Mucosa of rectum (tissue), 2 donors: ENCODE measurements around the gene PRICKLE3.
"Not testable (repeated sequence)": the region's sequence is repeated elsewhere in the genome, so short reads cannot be mapped to it uniquely, and the experiment has no call there.

Source experiments
- H3K27ac ChIP-seq, 2 donors: one replicate each; pipeline ENCODE4 v1.7.0; 2013; ENCODE audit warnings: inconsistent platforms in 2 of 2, low read depth in 2 of 2, low read length in 2 of 2
- H3K27me3 ChIP-seq, 2 donors: one replicate each; pipeline ENCODE4 v1.7.0; 2013; ENCODE audit warnings: low read length in 2 of 2; ENCODE audit not compliant: control insufficient read depth in 2 of 2, insufficient read depth in 2 of 2
- H3K36me3 ChIP-seq, 2 donors: one replicate each; pipeline ENCODE4 v1.7.0; 2013; ENCODE audit warnings: low read length in 2 of 2; ENCODE audit not compliant: control insufficient read depth in 2 of 2, insufficient read depth in 2 of 2
- H3K4me1 ChIP-seq, 2 donors: one replicate each; pipeline ENCODE4 v1.7.0; 2013; ENCODE audit warnings: low read length in 2 of 2, mild to moderate bottlenecking in 1 of 2; ENCODE audit not compliant: control insufficient read depth in 2 of 2, insufficient read depth in 2 of 2
- H3K4me3 ChIP-seq, 2 donors: one replicate each; pipeline ENCODE4 v1.7.0; 2013; ENCODE audit warnings: low read length in 2 of 2
- H3K9ac ChIP-seq, 2 donors: one replicate each; pipeline ENCODE4 v1.7.0; 2013; ENCODE audit warnings: low read length in 2 of 2, low read depth in 1 of 2, mild to moderate bottlenecking in 1 of 2
- H3K9me3 ChIP-seq, 2 donors: one replicate each; pipeline ENCODE4 v1.7.0; 2013; ENCODE audit warnings: low read length in 2 of 2; ENCODE audit not compliant: control insufficient read depth in 2 of 2
- donor health status: healthy.
- donor health status: Normal muscosa, but diverticular disease.

The PRICKLE3 gene

DNA sequence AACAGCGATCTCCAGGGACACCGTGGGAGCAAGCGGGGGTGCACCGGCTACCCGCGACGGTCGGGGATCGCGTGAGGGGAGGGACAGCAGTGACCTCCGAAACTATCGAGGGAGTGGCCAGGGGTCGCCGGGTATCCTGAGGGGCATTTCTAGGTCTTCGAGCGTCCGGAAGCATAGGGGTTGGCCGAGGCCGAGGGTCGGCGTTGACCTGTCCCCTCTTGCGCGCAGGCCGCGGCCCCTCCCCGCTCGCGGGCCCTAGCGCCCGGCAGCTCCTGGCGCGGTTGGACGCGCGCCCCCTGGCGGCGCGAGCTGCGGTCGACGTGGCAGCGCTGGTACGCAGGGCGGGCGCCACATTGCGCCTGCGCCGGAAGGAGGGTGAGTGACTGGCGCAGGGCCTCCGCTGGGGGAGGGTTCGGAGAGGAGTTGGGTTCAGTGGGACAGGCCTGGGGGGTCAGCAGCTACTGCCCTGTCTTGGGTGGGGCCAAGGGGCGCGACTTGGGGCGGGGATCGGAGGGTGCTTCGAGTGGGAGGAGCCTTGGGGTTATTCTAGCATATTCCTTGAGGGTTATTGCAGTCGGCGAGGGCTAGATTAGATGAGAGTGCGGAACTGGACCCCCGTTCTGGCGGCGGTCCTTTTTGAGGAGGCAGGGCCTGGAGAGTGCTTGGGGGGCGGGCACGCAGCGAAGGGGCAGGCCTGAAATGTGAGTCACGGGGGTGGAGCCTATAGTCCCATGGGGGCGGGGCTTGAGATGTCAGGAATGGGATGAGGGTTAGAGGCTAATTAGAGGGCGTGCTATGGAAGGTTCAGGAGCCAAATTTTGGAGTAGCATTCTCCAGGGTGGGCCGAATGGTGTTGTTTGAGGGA, 22.4 kb downstream of the PRICKLE3 start:
- H3K9me3 ChIP-seq: no peaks in the 10 kb centered on the region
- H3K27me3 ChIP-seq: no peaks in the 10 kb centered on the region
- no peaks in the 10 kb centered on the region for H3K36me3 ChIP-seq
- peak overlapping the region; percentile 56 to 81 for H3K9ac ChIP-seq
- H3K27ac ChIP-seq: peak overlapping the region; percentile 92
- peak overlapping the region; percentile 64 for H3K4me3 ChIP-seq
- H3K4me1 ChIP-seq: peaks cover 8 to 23% of the 10 kb centered on the region in 2 donors

DNA sequence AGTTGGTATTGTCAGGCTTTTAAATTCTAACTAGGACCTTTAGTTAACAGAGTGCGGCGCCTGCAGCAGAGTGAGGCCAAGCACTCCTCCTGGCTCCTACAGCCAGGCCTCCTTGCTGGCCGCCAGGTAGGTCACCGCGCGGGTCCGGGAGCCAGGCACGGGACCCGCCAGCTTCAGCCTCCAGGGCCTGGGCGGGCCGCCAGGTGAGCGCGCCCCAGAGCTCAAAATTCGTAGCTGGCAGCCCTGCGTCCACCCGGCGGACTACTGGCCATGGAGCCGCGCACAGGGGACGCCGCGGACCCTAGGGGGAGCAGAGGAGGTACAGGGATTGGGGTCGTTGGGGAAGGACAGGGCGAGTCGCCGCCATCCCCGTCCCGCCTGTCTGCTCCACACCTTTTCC, 23.6 kb downstream of the PRICKLE3 start, which contains the start of gene MAGIX:
MAGIX (plus strand) TSS at position 139 of the 400 bp plus-strand sequence; CDS start at position 271, 132 bp downstream.
- Histone ChIP-seq H3K27ac (peak within 1 kb of the TSS; percentile 92), H3K4me1 (peaks cover 8 to 23% of the 10 kb centered on the region in 2 donors), H3K9ac (peak within 1 kb of the TSS; percentile 56 to 81)

DNA sequence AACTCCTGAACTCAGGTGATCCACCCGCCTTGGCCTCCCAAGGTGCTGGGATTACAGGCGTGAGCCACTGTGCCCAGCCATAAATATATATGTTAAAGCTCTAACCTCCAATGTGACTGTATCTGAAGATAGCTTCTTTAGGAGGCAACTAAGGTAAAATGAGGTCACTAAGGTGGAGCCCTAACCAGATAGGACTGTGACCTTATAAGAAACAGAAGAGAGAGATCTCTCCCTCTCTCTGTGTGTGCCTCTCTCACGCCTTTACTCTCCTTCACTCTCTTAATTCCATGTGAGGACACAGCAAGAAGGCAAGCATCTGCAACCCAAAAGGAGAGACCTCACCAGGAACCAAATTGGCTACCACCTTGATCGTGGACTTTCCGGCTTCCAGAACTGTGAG, 24.5 kb downstream of the PRICKLE3 start:
- Histone ChIP-seq H3K9ac (no peak overlapping the region), H3K4me3 (no peak overlapping the region), H3K4me1 (peaks cover 5 to 14% of the 10 kb centered on the region in 2 donors), H3K27me3 (no peaks in the 10 kb centered on the region), H3K27ac (peak overlapping the region; percentile 40 to 57), H3K36me3 (no peaks in the 10 kb centered on the region), H3K9me3 (no peaks in the 10 kb centered on the region)

More for the DNA sequence above, 23.6 kb downstream of the PRICKLE3 start, which contains the start of gene MAGIX:
- Histone ChIP-seq H3K27me3 (no peaks in the 10 kb centered on the region), H3K4me3 (peak within 1 kb of the TSS; percentile 64), H3K36me3 (no peaks in the 10 kb centered on the region), H3K9me3 (no peaks in the 10 kb centered on the region)

DNA sequence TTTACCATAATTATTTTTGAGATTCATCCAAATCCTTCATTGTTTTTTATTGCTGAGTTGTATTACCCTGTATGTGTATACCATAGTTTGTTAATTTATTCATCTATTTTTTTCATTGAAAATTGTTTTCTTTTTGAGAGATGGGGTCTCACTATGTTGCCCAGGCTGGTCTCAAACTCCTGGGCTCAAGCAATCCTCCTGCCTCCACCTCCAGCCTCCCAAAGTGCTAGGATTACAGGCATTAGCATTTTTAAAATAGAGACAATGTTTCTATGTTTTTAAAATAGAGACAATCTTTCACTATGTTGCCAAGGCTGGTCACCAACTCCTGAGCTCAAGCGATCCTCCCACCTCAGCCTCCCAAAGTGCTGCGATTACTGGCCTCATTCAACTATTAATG, 25.3 kb downstream of the PRICKLE3 start:
- Histone ChIP-seq H3K27me3 (no peaks in the 10 kb centered on the region), H3K36me3 (no peaks in the 10 kb centered on the region), H3K9me3 (no peaks in the 10 kb centered on the region), H3K4me1 (peaks cover 5 to 12% of the 10 kb centered on the region in 2 donors), H3K27ac (no peak overlapping the region), H3K9ac (no peak overlapping the region), H3K4me3 (no peak overlapping the region)

DNA sequence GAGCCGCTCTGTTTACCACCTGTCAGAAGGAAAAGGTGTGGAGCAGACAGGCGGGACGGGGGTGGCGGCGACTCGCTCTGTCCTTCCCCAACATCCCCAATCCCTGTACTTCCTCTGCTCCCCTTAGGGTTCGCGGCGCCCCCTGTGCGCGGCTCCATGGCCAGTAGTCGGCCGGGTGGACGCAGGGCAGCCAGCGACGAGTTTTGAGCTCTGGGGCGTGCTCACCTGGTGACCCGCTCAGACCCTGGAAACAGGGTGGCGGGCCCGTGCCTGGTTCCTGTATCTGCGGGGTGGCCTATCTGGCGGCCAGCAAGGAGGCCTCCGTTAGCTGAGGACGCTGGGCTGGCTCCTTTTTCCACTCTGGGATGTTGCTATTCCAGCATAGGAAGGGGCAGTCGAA, 29.0 kb downstream of the PRICKLE3 start:
- Histone ChIP-seq H3K4me3 (no peak overlapping the region), H3K27ac (no peak overlapping the region), H3K27me3 (no peaks in the 10 kb centered on the region), H3K36me3 (no peaks in the 10 kb centered on the region), H3K9me3 (no peaks in the 10 kb centered on the region), H3K4me1 (peaks cover 0 to 4% of the 10 kb centered on the region in 2 donors), H3K9ac (no peak overlapping the region)

DNA sequence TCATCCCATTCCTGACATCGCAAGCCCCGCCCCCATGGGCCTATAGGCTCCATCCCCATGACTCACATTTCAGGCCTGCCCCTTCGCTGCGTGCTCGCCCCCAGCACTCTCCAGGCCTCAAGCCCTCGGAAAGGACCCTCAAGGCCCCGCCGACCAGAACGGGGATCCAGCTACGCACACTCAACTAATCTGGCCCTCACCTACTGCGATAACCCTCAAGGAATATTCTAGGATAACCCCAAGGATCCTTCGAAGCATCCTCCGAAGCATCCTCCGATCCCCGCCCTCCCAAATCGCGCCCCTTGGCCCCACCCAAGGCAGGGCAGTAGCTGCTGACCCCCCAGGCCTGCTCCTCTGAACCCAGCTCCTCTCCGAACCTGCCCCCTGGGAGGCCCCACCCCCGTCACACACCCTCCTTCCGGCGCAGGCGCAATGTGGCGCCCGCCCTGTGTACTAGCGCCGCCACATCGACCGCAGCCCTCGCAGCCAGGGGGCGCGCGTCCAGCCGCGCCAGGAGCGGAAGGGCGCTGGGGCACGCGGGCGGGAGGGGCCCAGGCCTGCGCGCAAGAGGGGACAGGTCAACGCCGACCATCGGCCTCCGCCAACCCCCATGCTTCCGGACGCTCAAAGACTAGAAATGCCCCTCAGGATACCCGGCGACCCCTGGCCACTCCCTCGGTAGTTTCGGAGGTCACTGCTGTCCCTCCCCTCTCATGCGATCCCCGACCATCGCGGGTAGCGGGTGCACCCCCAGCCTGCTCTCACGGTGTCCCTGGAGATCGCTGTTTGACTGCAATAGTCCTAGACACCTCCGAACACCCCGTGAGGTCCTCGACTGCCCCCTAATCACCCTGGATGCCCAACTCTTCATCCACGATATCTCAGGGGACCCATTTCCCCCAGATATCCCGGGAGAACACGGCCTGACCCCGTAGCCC, 30.0 kb downstream of the PRICKLE3 start:
- H3K36me3 ChIP-seq: no peaks in the 10 kb centered on the region
- H3K9ac ChIP-seq: peak overlapping the region; percentile 65 to 74
- no peaks in the 10 kb centered on the region for H3K9me3 ChIP-seq
- peak overlapping the region; percentile 57 to 76 for H3K4me3 ChIP-seq
- peak overlapping the region; percentile 97 for H3K27ac ChIP-seq
- H3K4me1 ChIP-seq: peaks cover 0 to 4% of the 10 kb centered on the region in 2 donors
- no peaks in the 10 kb centered on the region for H3K27me3 ChIP-seq

DNA sequence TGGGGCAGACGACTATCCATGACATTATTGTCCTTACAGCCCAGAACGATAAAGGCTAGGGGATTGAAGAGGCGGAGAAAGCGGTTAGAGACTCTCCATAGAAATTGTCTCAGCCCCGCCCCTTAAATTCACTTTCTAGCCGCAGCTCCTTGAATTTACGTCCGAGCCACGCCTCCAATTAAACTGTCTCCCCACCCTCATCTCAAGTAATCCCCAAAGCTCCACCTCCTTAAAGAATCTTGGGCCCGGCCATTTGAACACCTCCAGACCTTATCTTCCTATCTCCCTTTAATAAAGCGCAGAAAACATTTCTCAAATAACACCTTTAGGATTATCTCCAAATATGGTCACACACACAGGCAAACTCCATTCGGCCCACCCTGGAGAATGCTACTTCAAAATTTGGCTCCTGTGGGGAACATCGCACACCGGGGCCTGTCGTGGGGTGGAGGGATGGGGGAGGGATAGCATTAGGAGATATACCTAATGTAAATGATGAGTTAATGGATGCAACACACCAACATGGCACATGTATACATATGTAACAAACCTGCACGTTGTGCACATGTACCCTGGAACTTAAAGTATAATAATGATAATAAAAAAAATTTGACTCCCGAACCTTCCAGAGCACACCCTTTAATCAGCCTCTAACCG, 30.8 kb downstream of the PRICKLE3 start:
- H3K4me3 ChIP-seq: peak overlapping the region; percentile 57 to 76
- H3K4me1 ChIP-seq: peaks cover 0 to 4% of the 10 kb centered on the region in 2 donors
- no peaks in the 10 kb centered on the region for H3K27me3 ChIP-seq
- no peaks in the 10 kb centered on the region for H3K36me3 ChIP-seq
- peak overlapping the region; percentile 54 to 74 for H3K9ac ChIP-seq
- no peaks in the 10 kb centered on the region for H3K9me3 ChIP-seq
- H3K27ac ChIP-seq: peak overlapping the region; percentile 97

DNA sequence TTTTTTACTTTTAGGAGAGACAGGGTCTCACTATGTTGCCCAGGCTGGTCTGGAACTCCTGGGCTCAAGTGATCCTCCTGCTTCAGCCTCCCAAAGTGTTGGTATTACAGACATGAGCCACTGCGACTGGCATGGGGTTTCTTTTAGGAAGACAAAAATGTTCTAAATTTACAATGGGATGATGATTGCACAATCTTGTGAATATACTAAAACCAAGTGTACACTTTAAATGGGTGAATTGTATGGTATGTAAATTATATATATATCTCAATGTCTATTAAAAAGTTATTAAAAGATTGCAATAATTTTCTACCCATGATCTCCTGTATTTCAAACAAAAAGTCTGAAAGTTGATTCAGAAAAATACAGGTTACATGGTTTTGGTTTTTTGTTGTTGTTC, 32.7 kb downstream of the PRICKLE3 start:
- H3K27me3 ChIP-seq: no peaks in the 10 kb centered on the region
- H3K4me3 ChIP-seq: no peak overlapping the region
- H3K9me3 ChIP-seq: no peaks in the 10 kb centered on the region
- no peak overlapping the region for H3K9ac ChIP-seq
- H3K27ac ChIP-seq: no peak overlapping the region
- H3K36me3 ChIP-seq: no peaks in the 10 kb centered on the region
- H3K4me1 ChIP-seq: peaks cover 0 to 4% of the 10 kb centered on the region in 2 donors

DNA sequence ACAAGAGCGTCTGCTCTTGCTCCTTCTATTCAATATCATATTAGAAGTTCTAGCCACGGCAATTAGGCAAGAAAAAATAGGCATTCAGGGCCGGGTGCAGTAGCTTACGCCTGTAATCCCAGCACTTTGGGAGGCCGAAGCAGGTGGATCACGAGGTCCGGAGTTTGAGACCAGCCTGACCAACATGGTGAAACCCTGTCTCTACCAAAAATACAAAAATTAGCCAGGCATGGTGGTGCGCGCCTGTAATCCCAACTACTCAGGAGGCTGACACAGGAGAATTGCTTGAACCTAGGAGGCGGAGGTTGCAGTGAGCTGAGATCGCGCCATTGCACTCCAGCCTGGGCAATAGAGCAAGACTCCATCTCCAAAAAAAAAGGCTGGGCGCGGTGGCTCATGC, 36.9 kb downstream of the PRICKLE3 start:
- not testable (repeated sequence) for H3K9ac ChIP-seq, H3K4me1 ChIP-seq, H3K4me3 ChIP-seq, H3K27me3 ChIP-seq, H3K36me3 ChIP-seq, H3K9me3 ChIP-seq
- H3K27ac ChIP-seq: peak overlapping the region; percentile 80 to 82
